Transverse colon (tissue), 3 donors: ENCODE results near the gene ITPKA.
A peak's percentile ranks its signal among the peaks of the same experiment; 100 is the strongest.

Experiments used
- CTCF ChIP-seq, 5 experiments: fragments of 200-600 bp in 3 of 5; fragments of 450-650 bp in 2 of 5; sonication (generic) in 3 of 5; IDR thresholded peaks; 1 replicate in 2 of 5; 2 replicates in 3 of 5; pipeline ENCODE4 v1.5.1; 2016 to 2017; ENCODE audit warnings: antibody characterized with exemption in 5 of 5, inconsistent platforms in 3 of 5, mild to moderate bottlenecking in 2 of 5, moderate library complexity in 1 of 5
- EP300 ChIP-seq: sonication (generic); formaldehyde crosslinking; IDR thresholded peaks from one replicate; pipeline ENCODE4 v1.6.1; 2017; ENCODE audit warnings: antibody characterized with exemption, low read depth
- POLR2A ChIP-seq: fragments of 450-650 bp; IDR thresholded peaks from one replicate; pipeline ENCODE4 v1.6.1; 2016; ENCODE audit warnings: antibody characterized with exemption, mild to moderate bottlenecking, moderate library complexity

GRCh38 chr15:41465822-41466421, 27.8 kb upstream of the ITPKA start:
- TF ChIP-seq CTCF (IDR thresholded peaks at IDR 0.05) = peak; percentile 71 to 92 (median 86)
- no peak for TF ChIP-seq POLR2A
- no peak for TF ChIP-seq EP300
